Measurements from ENCODE around the gene MRPS18C.

The MRPS18C gene

GRCh38 chr4:83455281-83456183, at the start of gene MRPS18C, which contains the start of gene HELQ:
Gene MRPS18C, plus strand, starts transcription at chr4:83456058. Its CDS starts 20 bp downstream, at chr4:83456078.
Gene HELQ, minus strand, starts transcription at chr4:83455823. Its CDS starts 130 bp downstream, at chr4:83455693.
- H3K4me3 ChIP-seq (ENCODE audit: low read depth, low read length) = peak within 1 kb of the TSS; percentile 99
- TF ChIP-seq, protein P1, sequence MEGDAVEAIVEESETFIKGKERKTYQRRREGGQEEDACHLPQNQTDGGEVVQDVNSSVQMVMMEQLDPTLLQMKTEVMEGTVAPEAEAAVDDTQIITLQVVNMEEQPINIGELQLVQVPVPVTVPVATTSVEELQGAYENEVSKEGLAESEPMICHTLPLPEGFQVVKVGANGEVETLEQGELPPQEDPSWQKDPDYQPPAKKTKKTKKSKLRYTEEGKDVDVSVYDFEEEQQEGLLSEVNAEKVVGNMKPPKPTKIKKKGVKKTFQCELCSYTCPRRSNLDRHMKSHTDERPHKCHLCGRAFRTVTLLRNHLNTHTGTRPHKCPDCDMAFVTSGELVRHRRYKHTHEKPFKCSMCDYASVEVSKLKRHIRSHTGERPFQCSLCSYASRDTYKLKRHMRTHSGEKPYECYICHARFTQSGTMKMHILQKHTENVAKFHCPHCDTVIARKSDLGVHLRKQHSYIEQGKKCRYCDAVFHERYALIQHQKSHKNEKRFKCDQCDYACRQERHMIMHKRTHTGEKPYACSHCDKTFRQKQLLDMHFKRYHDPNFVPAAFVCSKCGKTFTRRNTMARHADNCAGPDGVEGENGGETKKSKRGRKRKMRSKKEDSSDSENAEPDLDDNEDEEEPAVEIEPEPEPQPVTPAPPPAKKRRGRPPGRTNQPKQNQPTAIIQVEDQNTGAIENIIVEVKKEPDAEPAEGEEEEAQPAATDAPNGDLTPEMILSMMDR (IDR thresholded peaks at IDR 0.05; ENCODE audit: control insufficient read depth, extremely low read depth, insufficient read depth) = no peak

DNA sequence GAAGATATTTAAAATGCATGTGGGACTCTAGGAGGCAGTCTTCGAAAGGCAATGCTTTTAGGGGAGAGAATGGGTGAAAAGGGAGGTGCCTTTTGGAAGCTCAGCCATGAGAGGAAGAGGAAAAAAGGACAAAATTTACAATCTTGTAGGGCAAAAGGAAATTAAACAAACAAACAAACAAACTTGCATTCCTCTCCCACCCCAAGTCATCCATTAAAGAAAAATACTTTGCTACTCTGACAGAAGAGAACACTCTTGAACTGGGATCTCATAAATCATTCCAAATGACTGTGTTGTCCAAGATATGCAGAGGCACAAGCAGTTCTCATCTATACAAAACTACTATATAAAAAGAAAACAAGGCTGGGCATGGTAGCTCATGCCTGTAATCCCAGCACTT, 47.0 kb upstream of the MRPS18C start:
- TF ChIP-seq, protein P1 (IDR thresholded peaks at IDR 0.05; ENCODE audit: control insufficient read depth, extremely low read depth, insufficient read depth) = no peak
- no peak for DNase-seq (ENCODE audit: low read depth)
- H3K4me3 ChIP-seq (ENCODE audit: low read depth, low read length) = no peak overlapping the region

More at GRCh38 chr4:83455281-83456183, at the start of gene MRPS18C, which contains the start of gene HELQ:
- peak; percentile 97 for DNase-seq (ENCODE audit: low read depth)

- no peak for DNase-seq (ENCODE audit: low read depth)
- H3K4me3 ChIP-seq (ENCODE audit: low read depth, low read length) = no peak overlapping the region
- TF ChIP-seq, protein P1 (IDR thresholded peaks at IDR 0.05; ENCODE audit: control insufficient read depth, extremely low read depth, insufficient read depth) = no peak
These were observed 42.2 kb upstream of the MRPS18C start for GRCh38 chr4:83413676-83414075.

DNA sequence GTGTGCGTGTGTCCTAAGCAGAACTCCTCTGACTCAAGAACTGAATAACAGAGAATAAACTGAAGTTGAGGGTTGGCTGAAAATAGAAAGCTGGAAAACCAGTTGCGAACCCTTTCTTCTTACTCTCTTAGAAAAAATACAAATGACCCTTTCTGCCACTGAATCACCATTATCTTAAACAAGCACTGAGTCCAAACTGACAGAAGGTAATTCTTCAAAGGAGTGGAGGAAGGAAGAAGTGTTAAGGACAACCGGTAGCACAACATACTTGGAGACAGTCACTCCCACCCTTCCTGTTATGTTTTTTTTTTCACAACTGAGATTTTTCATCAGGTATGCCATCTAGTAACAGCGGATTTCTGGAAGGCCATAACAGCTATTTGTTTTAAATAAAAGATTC, 38.3 kb upstream of the MRPS18C start:
- no peak overlapping the region for H3K4me3 ChIP-seq (ENCODE audit: low read depth, low read length)
- TF ChIP-seq, protein P1 (IDR thresholded peaks at IDR 0.05; ENCODE audit: control insufficient read depth, extremely low read depth, insufficient read depth) = no peak
- no peak for DNase-seq (ENCODE audit: low read depth)

DNA sequence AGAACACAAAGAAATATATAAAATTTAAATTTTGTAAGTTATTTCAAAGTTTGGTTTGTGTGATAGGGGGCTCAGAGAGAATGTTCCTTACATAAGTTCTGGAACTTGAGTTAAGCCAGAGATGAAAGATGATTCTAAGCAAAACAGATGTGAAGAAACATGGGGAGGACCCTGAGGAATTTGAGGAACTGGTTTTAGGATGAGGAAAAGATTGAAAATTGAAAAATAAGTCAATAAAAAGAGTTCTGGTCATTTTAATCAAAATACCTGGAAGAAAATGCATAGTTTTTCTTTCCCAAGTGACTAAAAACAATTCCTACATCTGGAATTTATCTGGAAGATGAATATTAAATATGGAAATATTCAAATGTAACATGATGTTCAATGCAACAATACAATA, 37.6 kb upstream of the MRPS18C start:
- DNase-seq (ENCODE audit: low read depth) = no peak
- TF ChIP-seq, protein P1 (IDR thresholded peaks at IDR 0.05; ENCODE audit: control insufficient read depth, extremely low read depth, insufficient read depth) = no peak
- no peak overlapping the region for H3K4me3 ChIP-seq (ENCODE audit: low read depth, low read length)

GRCh38 chr4:83431200-83431599, 24.7 kb upstream of the MRPS18C start:
- no peak overlapping the region for H3K4me3 ChIP-seq (ENCODE audit: low read depth, low read length)
- TF ChIP-seq, protein P1 (IDR thresholded peaks at IDR 0.05; ENCODE audit: control insufficient read depth, extremely low read depth, insufficient read depth) = no peak
- DNase-seq (ENCODE audit: low read depth) = no peak
